Esophagus muscularis mucosa (tissue), 3 donors: ENCODE results near the gene NMUR2.

ENCODE experiments used
- POLR2AphosphoS5 ChIP-seq, 2 donors: sonication (generic); formaldehyde crosslinking; IDR thresholded peaks; one replicate each; pipeline ENCODE4 v1.6.1; 2017; ENCODE audit warnings: antibody characterized with exemption in 2 of 2
- TF ChIP-seq, protein P1 (sequence below), 3 experiments: fragments of 200-600 bp in 2 of 3; fragments of 450-650 bp in 1 of 3; sonication (generic) in 2 of 3; IDR thresholded peaks; one replicate each; pipeline ENCODE4 v1.5.1; 2017 to 2019; ENCODE audit warnings: antibody characterized with exemption in 3 of 3, mild to moderate bottlenecking in 2 of 3, moderate library complexity in 1 of 3

DNA sequence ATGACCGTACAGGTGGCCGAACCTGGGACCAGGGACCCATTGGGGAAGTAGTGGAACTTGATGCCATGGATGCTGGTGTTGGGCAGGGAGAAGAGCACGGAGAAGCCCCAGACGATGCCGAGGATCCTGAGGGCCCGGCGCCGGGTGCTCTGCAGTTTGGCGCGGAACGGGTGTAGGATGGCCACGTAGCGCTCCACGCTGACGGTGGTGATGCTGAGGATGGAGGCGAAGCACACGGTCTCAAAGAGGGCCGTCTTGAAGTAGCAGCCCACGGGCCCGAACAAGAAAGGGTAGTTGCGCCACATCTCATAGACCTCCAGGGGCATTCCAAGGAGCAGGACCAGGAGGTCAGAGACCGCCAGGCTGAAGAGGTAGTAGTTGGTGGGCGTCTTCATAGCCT is 585 bp downstream of the NMUR2 start:
- TF ChIP-seq, protein P1, sequence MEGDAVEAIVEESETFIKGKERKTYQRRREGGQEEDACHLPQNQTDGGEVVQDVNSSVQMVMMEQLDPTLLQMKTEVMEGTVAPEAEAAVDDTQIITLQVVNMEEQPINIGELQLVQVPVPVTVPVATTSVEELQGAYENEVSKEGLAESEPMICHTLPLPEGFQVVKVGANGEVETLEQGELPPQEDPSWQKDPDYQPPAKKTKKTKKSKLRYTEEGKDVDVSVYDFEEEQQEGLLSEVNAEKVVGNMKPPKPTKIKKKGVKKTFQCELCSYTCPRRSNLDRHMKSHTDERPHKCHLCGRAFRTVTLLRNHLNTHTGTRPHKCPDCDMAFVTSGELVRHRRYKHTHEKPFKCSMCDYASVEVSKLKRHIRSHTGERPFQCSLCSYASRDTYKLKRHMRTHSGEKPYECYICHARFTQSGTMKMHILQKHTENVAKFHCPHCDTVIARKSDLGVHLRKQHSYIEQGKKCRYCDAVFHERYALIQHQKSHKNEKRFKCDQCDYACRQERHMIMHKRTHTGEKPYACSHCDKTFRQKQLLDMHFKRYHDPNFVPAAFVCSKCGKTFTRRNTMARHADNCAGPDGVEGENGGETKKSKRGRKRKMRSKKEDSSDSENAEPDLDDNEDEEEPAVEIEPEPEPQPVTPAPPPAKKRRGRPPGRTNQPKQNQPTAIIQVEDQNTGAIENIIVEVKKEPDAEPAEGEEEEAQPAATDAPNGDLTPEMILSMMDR (IDR thresholded peaks at IDR 0.05) = no peak
- TF ChIP-seq POLR2AphosphoS5 (IDR thresholded peaks at IDR 0.05) = no peak
